GM18951 (cell line): ENCODE results near the gene PLEKHM2.

Experiments used
- POLR2A ChIP-seq: IDR thresholded peaks from 4 replicates; pipeline ENCODE4 v1.6.1; 2011; ENCODE audit warnings: mild to moderate bottlenecking; ENCODE audit not compliant: insufficient read length, insufficient read depth; ENCODE audit errors: extremely low read depth
- in situ Hi-C: fragments of 300-500 bp; cut with MboI; formaldehyde crosslinking; loops from one replicate; pipeline ENCODE4 v1.12.0; 2022; ENCODE audit warnings: low sequenced_read_pairs, mixed read lengths, inconsistent platforms; ENCODE audit not compliant: unreplicated experiment

The PLEKHM2 gene

DNA sequence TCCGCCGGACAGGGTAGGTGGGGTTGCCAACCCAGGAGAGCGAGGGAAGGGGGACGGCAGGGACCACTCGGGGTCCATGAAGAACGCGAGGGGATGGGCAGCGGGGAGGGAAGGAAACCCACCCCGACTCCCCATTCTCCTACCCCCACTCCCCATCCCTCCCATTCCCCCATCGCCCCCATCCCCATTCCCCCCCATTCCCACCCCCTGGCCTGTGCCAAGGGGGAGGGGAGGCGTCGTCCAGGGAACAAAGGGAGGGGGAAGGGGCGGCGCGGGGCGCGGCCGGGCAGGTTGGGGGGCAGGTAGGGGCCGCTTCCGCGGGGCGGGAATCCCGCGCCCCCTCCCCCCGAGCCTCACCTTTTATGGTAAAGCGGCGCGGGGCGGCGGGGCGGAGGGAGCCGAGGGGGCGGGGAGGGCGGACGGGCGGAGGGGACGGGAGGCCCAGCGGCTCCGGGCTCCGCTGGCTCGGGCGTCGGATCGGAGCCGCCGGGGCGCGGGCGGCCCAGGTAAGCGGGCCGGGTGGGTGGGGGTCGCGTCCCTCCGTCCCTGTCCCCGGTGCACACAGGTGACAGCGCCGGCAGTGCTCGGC, 74.3 kb downstream of the PLEKHM2 start, which contains the start of gene FBLIM1:
Gene FBLIM1 (plus strand): TSS at position 453 of the 589 bp plus-strand sequence. CDS start 6,189 bp downstream, outside the sequence.
- in situ Hi-C loops, result no loop called here
- no peak for TF ChIP-seq POLR2A

DNA sequence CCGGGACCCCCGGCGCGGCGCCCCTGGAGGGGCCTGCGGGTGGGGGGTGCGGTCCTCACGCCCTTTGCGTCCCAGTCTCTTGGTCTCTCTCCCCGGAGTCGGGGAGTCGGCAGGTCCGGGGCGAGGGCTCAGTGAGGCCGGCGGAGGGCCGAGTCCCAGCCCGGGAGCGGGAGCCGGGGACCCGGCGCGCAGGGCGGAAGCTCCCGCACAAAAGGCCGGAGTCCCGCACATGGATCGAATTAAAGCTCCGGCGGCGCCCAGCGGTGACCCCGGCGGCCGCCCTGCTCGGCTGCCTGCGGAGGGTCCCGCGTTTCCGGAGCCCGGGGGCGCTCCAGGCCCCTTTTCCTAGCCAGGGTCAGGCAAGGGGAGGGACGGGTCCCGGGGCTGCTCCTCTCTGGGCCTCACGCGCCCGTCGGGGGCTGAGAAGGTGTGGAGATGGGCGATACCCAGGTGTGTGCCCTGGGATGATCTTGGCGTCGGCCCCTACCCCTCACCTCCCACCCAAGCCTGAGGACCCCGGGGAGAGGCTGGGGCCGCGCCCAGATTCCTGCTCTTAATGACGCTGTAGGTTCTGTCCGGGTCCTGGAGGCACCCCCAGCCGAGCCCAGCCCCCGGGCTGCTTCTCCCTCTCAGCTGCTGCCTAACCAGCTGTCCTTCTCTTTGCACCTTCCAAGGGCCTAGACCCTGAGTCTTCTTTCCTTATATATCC, 75.0 kb downstream of the PLEKHM2 start:
- no peak for TF ChIP-seq POLR2A
- in situ Hi-C loops, result no loop called here

DNA sequence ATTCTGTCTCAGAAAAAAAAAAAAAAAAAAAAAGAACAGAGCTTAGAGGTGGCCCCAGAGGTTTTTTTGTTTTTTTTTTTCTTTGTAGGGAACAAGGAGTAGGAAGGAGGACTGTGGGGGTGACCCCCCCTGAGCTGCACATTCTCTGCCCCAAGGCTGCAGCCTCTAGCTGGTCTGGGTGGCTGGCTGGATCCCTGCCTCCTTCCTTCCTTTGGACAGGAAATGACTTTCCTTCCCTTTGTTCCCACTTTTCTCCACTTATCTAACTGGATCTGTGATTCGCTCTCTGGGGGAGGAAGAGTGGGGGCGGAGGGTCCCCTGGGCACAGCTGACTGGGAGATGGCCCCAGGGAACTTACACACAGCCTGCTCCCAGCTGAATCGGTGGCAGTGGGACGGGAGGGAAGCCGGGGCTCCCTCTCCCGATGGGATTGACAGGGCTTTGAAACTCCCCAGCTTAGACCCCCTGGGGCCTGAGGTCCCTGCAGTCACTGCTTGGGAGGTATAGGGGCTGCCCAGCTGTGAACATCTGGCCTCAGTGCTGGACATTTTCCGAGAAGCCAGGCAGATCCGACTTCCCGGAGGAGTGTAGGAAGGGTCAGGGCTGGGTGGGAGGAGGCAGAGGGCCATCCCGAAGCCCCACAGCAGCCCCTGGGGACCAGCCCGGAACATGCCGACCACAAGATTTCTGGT, 76.5 kb downstream of the PLEKHM2 start:
- in situ Hi-C loops, result no loop called here
- no peak for TF ChIP-seq POLR2A

DNA sequence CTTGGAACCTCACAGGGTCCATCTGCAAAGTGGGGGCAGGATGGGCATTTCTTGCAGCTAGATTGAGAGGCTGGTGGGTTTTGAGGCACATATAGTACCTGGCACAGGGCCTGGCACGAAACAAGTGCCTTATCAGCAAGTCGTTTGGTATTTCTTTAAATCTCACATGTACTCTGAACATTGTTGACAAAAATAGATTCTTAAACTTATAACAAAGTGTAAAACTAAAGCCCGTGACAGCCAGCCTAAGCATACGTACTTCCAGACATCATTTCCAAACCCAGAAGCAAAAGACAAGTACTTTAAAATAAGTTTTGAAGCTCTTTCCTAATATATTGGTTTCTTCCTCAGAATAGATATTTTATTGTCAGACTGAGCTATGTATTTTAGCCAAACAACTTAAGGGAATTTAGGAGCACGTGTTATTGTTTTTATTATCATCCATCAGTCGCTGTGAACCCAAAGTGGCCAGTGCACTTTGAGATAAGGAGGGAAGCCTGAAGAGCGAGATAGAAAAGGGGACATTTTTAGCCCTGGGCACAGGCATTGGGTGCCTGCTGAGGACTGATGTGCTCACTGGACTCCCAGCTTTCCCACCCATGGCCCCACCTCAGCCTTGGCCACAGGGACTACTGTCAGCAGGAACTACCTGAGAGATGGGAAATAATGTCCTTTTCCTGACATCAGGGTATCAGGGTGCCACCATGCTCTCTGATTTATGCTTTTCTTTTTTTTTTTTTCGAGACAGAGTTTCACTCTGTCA, 77.4 kb downstream of the PLEKHM2 start:
- in situ Hi-C loops, result no loop called here
- no peak for TF ChIP-seq POLR2A

DNA sequence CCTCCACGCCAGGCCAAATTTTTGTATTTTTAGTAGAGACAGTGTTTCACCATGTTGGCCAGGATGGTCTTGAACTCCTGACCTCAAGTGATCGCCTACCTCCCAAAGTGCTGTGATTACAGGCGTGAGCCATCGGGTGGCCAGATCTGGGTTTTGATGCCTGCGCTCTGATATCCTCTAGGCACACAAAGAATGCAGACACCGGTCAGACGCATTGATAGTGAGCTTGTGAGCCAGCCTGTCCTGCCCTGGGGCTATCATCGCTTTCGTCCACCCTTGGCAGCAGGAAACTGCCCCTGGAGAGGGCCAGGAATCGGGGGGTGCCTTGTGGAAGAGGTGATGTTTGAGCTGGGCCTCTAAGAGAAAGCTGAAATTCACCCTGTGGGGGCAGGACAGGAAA, 78.4 kb downstream of the PLEKHM2 start:
- TF ChIP-seq POLR2A, result no peak
- in situ Hi-C loops, result no loop called here

DNA sequence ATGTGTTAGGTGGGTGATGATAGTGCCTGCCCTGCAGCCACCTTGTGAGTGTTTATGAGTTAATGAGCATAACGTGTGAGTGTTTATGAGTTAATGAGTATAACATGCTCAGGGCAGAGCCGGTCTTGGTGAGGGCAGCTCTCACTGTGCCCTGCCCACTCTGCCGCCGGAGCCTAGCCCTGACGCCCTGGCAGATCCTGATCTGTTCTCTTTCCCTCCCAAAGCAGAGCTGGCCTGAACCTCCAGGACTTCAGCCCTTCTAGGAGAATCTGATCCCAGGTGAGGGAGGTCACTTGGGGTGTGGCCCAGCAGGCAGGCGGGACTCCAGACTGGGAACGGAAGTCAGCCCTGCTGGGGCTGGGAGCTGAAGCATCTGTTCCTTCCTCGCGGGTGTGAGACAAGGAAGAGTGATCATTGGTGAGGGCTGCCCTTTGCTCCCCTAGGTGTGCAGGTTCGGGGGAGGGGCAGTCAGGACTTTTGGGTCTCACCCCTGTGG, 80.2 kb downstream of the PLEKHM2 start:
- in situ Hi-C loops, result no loop called here
- TF ChIP-seq POLR2A, result no peak

DNA sequence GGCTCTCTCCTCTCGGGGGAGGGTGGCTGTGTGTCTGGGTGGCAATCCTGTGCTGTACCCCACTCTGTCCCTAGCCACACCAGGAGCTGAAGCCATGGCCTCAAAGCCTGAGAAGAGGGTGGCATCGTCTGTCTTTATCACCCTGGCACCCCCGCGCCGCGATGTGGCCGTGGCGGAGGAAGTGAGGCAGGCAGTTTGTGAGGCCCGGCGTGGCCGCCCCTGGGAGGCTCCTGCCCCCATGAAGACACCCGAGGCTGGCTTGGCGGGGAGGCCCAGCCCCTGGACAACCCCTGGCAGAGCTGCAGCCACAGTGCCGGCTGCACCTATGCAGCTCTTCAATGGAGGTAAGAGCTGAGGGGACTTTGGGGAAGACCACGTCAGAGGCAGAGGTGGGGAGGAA, 80.8 kb downstream of the PLEKHM2 start:
- no peak for TF ChIP-seq POLR2A
- in situ Hi-C loops, result no loop called here

DNA sequence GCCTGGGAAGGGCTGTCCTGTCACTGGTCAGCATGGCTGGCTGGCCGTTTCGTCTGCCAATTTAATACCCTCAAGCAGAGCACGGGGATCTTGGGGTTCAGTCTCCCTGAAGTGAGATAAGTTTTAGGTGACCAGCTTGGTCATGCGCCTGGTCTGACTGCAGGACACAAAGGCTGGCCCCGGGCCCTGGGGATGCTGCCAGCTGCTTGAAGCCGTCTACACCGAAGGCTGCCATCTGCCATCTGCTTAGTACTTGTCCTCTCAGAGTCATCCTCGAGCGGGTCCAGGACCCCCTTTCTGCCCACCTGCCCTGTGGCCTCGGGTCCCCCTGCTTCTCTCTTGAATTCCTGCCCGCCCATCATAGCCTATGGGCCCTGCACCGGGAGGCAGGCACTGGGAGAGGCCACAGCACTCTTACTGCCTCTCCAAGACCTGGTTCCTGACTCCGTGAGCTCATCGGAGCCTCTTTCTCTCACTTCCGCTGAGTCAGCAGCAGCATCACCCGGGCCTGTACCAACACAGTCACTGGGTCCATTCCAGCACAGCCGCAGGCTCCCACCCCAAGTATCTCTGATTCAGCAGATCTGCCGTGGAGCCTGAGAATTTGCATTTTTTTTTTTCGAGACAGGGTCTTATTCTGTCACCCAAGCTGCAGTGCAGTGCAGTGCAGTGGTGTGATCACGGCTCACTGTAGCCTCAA, 81.5 kb downstream of the PLEKHM2 start:
- TF ChIP-seq POLR2A, result no peak

DNA sequence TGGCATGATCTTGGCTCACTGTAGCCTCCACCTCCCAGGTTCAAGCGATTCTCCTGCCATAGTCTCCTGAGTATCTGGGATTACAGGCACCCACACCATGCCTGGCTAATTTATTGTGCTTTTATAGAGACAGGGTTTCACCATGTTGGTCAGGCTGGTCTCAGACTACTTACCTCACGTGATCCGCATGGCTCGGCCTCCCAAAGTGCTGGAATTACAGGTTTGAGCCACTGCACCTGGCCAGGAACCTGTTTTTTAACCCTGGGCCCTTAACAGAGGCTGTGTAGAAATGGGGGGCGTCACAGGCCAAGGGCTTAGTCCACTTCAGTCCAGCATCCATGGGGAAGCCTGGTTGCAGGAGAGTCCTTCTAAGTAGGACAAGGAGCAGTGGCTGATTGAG, 83.8 kb downstream of the PLEKHM2 start:
- no peak for TF ChIP-seq POLR2A
- in situ Hi-C loops, result no loop called here

More for the DNA sequence above, 81.5 kb downstream of the PLEKHM2 start:
- in situ Hi-C loops, result no loop called here

DNA sequence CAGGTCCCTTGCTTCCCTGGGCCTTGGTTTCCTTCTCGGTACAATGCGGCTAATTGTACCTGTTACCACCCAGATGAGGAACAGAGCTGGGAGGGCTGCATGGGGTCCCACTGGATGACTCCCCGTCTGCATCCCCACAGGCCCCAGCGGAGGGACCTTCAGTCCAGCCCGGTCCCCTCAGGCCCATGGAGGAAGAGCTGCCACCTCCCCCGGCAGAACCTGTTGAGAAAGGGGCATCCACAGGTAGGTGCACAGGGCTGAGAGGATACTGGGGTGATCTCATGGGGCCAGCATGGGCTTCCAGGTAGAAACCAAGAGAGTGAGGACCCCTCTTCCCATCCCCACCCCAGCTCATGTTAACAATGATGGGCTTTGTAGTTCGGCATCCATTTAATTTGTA, 84.3 kb downstream of the PLEKHM2 start:
- in situ Hi-C loops, result no loop called here
- TF ChIP-seq POLR2A, result no peak

DNA sequence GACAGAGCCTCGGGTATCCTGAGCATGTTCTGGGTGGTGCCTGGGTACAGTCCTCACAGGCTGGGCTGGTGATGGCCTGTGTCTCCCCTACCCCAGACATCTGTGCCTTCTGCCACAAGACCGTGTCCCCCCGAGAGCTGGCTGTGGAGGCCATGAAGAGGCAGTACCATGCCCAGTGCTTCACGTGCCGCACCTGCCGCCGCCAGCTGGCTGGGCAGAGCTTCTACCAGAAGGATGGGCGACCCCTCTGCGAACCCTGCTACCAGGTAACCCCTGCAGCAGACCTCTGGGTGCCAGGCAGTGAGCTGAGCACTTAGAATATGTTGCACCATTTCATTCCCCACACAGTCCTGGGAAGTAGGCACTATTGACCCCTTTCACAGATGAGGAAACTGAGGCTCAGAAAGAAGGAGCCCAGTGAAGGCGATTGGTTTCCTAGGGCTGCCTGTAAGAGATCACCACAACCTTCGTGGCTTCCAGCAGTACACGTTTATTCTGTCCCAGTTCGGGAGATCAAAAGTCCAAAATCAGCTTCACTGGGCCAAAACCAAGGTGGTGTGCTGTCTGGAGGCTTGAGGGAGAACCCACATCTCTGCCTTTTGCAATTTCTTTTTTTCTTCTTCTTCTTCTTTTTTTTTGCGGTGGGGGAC, 86.3 kb downstream of the PLEKHM2 start:
- in situ Hi-C loops, result no loop called here
- no peak for TF ChIP-seq POLR2A
